Smooth muscle cell (in vitro differentiated cells): Measurements from ENCODE around the gene PRPF38B. TPM values are rescaled to one million over a fixed set of nuclear protein-coding genes. Genes with fewer than 3 reads are reported as not detected.
A peak's percentile ranks its signal among the peaks of the same experiment; 100 is the strongest.

Experiments used
- DNase-seq: peaks from one replicate; lab custom pipeline; 2025; ENCODE audit not compliant: unreplicated experiment; lab: John Stamatoyannopoulos, UW
- H2AFZ ChIP-seq: fragments of 200-600 bp; sonication (generic); 2 replicates; pipeline ENCODE4 v1.6.0; 2016; ENCODE audit warnings: antibody characterized with exemption, low read depth, mild to moderate bottlenecking
- H3F3A ChIP-seq: fragments of 200-600 bp; sonication (generic); 2 replicates; pipeline ENCODE4 v1.6.0; 2017; ENCODE audit warnings: antibody characterized with exemption, low read depth
- H3K27ac ChIP-seq: fragments of 200-600 bp; sonication (generic); 2 replicates; pipeline ENCODE4 v1.5.1; 2016; ENCODE audit warnings: low read depth, mild to moderate bottlenecking
- H3K27me3 ChIP-seq: fragments of 200-600 bp; sonication (generic); 2 replicates; pipeline ENCODE4 v1.6.1; 2016; ENCODE audit warnings: low read depth, mild to moderate bottlenecking
- H3K36me3 ChIP-seq: fragments of 200-600 bp; sonication (generic); 2 replicates; pipeline ENCODE4 v1.5.1; 2016; ENCODE audit warnings: low read depth
- H3K4me1 ChIP-seq: fragments of 200-600 bp; sonication (generic); 2 replicates; pipeline ENCODE4 v1.5.1; 2016; ENCODE audit warnings: low read depth
- H3K4me2 ChIP-seq: fragments of 200-600 bp; sonication (generic); 2 replicates; pipeline ENCODE4 v1.6.0; 2016; ENCODE audit warnings: mild to moderate bottlenecking
- H3K4me3 ChIP-seq: fragments of 200-600 bp; sonication (generic); 2 replicates; pipeline ENCODE4 v1.5.1; 2016; ENCODE audit warnings: mild to moderate bottlenecking
- H3K79me2 ChIP-seq: fragments of 200-600 bp; sonication (generic); 2 replicates; pipeline ENCODE4 v1.6.0; 2016; ENCODE audit warnings: low read depth, mild to moderate bottlenecking
- H3K9ac ChIP-seq: fragments of 200-600 bp; sonication (generic); 2 replicates; pipeline ENCODE4 v1.6.0; 2016; ENCODE audit warnings: low read depth
- H3K9me3 ChIP-seq: fragments of 200-600 bp; sonication (generic); replicated peaks from 2 replicates; pipeline ENCODE4 v1.5.1; 2016; ENCODE audit warnings: low read depth
- H4K20me1 ChIP-seq: fragments of 200-600 bp; sonication (generic); 2 replicates; pipeline ENCODE4 v1.6.0; 2016; ENCODE audit warnings: low read depth
- WGBS: methylation state at CpG from one replicate; pipeline ENCODE4 v1.1.7; 2016; ENCODE audit warnings: low lambda C conversion rate; 5-methylcytosine and 5-hydroxymethylcytosine counted together
- polyA plus RNA-seq: library from polyadenylated mRNA; unstranded; fragments of >200 nt; fragmentation: Nextera tagmentation; extraction: Ambion mirVana; gene quantifications from 2 replicates; pipeline ENCODE4 v1.2.1, GENCODE V29; 2016
- total RNA-seq: library from RNA; depleted of rRNA; stranded (reverse); fragments of >200 nt; gene quantifications from 2 replicates; pipeline ENCODE4 v1.2.3, GENCODE V29; 2014
- TF ChIP-seq, protein P1 (sequence below): fragments of 200-600 bp; sonication (generic); IDR thresholded peaks from 2 replicates; pipeline ENCODE4 v1.5.1; 2017; ENCODE audit warnings: borderline replicate concordance, mild to moderate bottlenecking, antibody characterized with exemption; ENCODE audit not compliant: insufficient read depth, poor library complexity, severe bottlenecking

Gene PRPF38B
- total and polyA plus RNA-seq, 2 experiments from 2014 or later: 20.6 to 28.0 TPM

GRCh38 chr1:108653431-108654105, 38.5 kb upstream of the PRPF38B start:
- WGBS: 88% methylated on average over 2 of the region's 2 CpGs

DNA sequence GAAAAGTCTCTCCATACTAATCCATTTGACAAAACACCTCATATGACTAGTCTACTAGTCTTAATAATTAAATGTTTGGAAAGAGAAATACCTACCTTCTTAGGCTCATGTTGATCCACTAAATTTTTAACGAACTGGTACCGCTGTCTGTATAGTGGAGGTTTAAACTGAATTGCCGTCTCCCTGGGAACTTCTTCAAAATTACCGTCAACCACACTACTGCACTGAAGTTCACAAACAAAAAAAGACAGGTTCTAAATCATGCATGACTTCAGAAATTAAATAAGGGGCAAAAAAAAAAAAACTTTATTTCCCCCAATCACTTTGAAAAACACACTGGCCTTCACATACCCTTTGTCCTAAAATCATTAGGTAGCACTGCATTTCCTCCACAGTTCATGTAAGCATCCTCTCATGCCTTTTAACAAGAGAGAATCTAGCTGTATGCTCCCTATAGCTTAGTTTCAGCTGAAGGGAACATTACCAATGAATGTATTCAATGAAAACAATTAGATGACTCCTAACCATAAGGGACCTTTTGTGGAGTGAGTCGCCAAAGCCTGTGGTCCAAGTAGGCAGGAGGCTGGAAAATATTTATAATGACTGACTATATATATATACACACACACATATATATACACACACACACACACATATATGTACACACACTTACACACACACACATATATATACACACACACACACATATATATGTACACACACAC, 34.6 kb upstream of the PRPF38B start:
- no peak overlapping the region for H3K4me2 ChIP-seq
- TF ChIP-seq, protein P1, sequence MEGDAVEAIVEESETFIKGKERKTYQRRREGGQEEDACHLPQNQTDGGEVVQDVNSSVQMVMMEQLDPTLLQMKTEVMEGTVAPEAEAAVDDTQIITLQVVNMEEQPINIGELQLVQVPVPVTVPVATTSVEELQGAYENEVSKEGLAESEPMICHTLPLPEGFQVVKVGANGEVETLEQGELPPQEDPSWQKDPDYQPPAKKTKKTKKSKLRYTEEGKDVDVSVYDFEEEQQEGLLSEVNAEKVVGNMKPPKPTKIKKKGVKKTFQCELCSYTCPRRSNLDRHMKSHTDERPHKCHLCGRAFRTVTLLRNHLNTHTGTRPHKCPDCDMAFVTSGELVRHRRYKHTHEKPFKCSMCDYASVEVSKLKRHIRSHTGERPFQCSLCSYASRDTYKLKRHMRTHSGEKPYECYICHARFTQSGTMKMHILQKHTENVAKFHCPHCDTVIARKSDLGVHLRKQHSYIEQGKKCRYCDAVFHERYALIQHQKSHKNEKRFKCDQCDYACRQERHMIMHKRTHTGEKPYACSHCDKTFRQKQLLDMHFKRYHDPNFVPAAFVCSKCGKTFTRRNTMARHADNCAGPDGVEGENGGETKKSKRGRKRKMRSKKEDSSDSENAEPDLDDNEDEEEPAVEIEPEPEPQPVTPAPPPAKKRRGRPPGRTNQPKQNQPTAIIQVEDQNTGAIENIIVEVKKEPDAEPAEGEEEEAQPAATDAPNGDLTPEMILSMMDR: no peak

More at GRCh38 chr1:108653431-108654105, 38.5 kb upstream of the PRPF38B start:
- Histone ChIP-seq H3K4me3 (no peak overlapping the region), H4K20me1 (no peaks in the 10 kb centered on the region), H3K9ac (no peak overlapping the region), H3K27ac (no peak overlapping the region), H3K4me1 (no peaks in the 10 kb centered on the region), H3K79me2 (no peaks in the 10 kb centered on the region), H3K9me3 (no peaks in the 10 kb centered on the region), H3K27me3 (no peaks in the 10 kb centered on the region), H3K36me3 (no peaks in the 10 kb centered on the region), H2AFZ (no peak overlapping the region), H3F3A (no peaks in the 10 kb centered on the region), H3K4me2 (no peak overlapping the region)
- TF ChIP-seq, protein P1: no peak
- no peak for DNase-seq

GRCh38 chr1:108661030-108661609, 31.0 kb upstream of the PRPF38B start, which contains the start of gene HENMT1:
Gene HENMT1, minus strand, starts transcription at chr1:108661093. Its CDS starts 1,209 bp downstream, at chr1:108659884.
- peak within 1 kb of the TSS; percentile 82 for H3K27ac ChIP-seq
- H3K4me2 ChIP-seq: peak within 1 kb of the TSS; percentile 94
- H3K36me3 ChIP-seq: no peaks in the 10 kb centered on the region
- H3K4me3 ChIP-seq: peak within 1 kb of the TSS; percentile 72
- peak; percentile 26 for DNase-seq
- 3% methylated on average over 81 of the region's 81 CpGs for whole genome bisulfite sequencing
- TF ChIP-seq, protein P1: no peak
- H3K79me2 ChIP-seq: no peaks in the 10 kb centered on the region
- H3K27me3 ChIP-seq: no peaks in the 10 kb centered on the region
- peak within 1 kb of the TSS; percentile 100 for H2AFZ ChIP-seq
- no peaks in the 10 kb centered on the region for H4K20me1 ChIP-seq
- no peaks in the 10 kb centered on the region for H3K9me3 ChIP-seq
- no peaks in the 10 kb centered on the region for H3F3A ChIP-seq
- peaks cover 5% of the 10 kb centered on the region for H3K4me1 ChIP-seq
- H3K9ac ChIP-seq: peak within 1 kb of the TSS; percentile 86

More for the DNA sequence above, 34.6 kb upstream of the PRPF38B start:
- 96% methylated on average over 5 of the region's 5 CpGs for WGBS
- Histone ChIP-seq H2AFZ (no peak overlapping the region), H3K36me3 (no peaks in the 10 kb centered on the region), H3K79me2 (no peaks in the 10 kb centered on the region), H3K4me3 (no peak overlapping the region), H3K4me1 (peaks cover 5% of the 10 kb centered on the region), H3K27ac (no peak overlapping the region), H3F3A (no peaks in the 10 kb centered on the region), H4K20me1 (no peaks in the 10 kb centered on the region), H3K9me3 (no peaks in the 10 kb centered on the region), H3K9ac (no peak overlapping the region), H3K27me3 (no peaks in the 10 kb centered on the region)
- no peak for DNase-seq
